Right lobe of liver (tissue), 6 donors: Measurements from ENCODE around the gene ENTPD8. TPM values are rescaled to one million over a fixed set of nuclear protein-coding genes. Genes with fewer than 3 reads are reported as not detected.

ENCODE experiments used
- ATAC-seq, 4 donors: fragments of 200-7000 bp; cut with Tn5 transposase; one replicate each; pipeline ENCODE4 v1.9.1; 2020; ENCODE audit warnings: mild to moderate bottlenecking in 4 of 4, moderate library complexity in 4 of 4
- DNase-seq, 3 donors: peaks; one replicate each; pipeline ENCODE4 v3.0.0-alpha.2; 2020
- H3K27ac ChIP-seq, 3 donors: fragments of 200-600 bp; one replicate each; pipeline ENCODE4 v1.8.0; 2022
- H3K27me3 ChIP-seq, 2 donors: fragments of 200-600 bp; one replicate each; pipeline ENCODE4 v1.8.0; 2022
- H3K36me3 ChIP-seq, 4 donors: fragments of 200-600 bp; sonication (generic) in 1 of 4; one replicate each; pipeline versions ENCODE4 v1.5.1 to v1.8.0; 2017 to 2022; ENCODE audit warnings: control low read depth in 1 of 4
- H3K4me1 ChIP-seq, 4 donors: fragments of 200-600 bp; sonication (generic) in 1 of 4; one replicate each; pipeline versions ENCODE4 v1.5.1 to v1.8.0; 2017 to 2022; ENCODE audit warnings: control low read depth in 1 of 4
- H3K4me3 ChIP-seq, 3 donors: fragments of 200-600 bp; one replicate each; pipeline ENCODE4 v1.8.0; 2022
- H3K9me3 ChIP-seq, 4 donors: fragments of 200-600 bp; sonication (generic) in 1 of 4; one replicate each; pipeline versions ENCODE4 v1.5.1 to v1.8.0; 2017 to 2022; ENCODE audit warnings: control low read depth in 1 of 4
- CTCF ChIP-seq, 4 donors: fragments of 200-600 bp in 3 of 4; fragments of 450-650 bp in 1 of 4; IDR thresholded peaks; one replicate each; pipeline versions ENCODE4 v1.5.1 to v1.8.0; 2016 to 2022; ENCODE audit warnings: antibody characterized with exemption in 4 of 4, mild to moderate bottlenecking in 2 of 4
- POLR2A ChIP-seq: fragments of 450-650 bp; IDR thresholded peaks from one replicate; pipeline ENCODE4 v1.6.1; 2017; ENCODE audit warnings: antibody characterized with exemption, mild to moderate bottlenecking
- WGBS: methylation state at CpG from one replicate; pipeline ENCODE4 v1.1.6; 2018; ENCODE audit warnings: low coverage, low lambda C conversion rate; ENCODE audit not compliant: insufficient coverage; ENCODE audit errors: missing lambda C conversion rate; 5-methylcytosine and 5-hydroxymethylcytosine counted together
- intact Hi-C, 2 donors: fragments of 100-400 bp; cut with DNase I; formaldehyde crosslinking; loops; one replicate each; pipeline versions ENCODE4 v1.11.2 to v1.14.1; 2022
- total RNA-seq, 6 experiments: library from RNA; depleted of rRNA in 2 of 6; stranded (reverse); fragments of >200 nt in 2 of 6; fragmentation: NEBNext Ultra II Directional in 3 of 6; extraction: Animal tissue kit (Norgen Biotek cat#: 25700) in 3 of 6; gene quantifications; one replicate each; pipeline versions ENCODE4 v1.1.0 to v1.2.4, GENCODE V29; 2016 to 2023
- donor health status: DM: no; HTN: yes; CAD: no.
- donor health status: DM: no; HTN: no; CAD: no.
- donor health status: DM: no; HTN: no; CAD: no.
- donor health status: DM: no; HTN: yes; CAD: no.
- donor health status: DM: no; HTN: yes; CAD: no.

ENTPD8 gene
- total RNA-seq, 6 experiments from 2014 or later, result 3.3 to 11.5 (median 7.5) TPM

DNA sequence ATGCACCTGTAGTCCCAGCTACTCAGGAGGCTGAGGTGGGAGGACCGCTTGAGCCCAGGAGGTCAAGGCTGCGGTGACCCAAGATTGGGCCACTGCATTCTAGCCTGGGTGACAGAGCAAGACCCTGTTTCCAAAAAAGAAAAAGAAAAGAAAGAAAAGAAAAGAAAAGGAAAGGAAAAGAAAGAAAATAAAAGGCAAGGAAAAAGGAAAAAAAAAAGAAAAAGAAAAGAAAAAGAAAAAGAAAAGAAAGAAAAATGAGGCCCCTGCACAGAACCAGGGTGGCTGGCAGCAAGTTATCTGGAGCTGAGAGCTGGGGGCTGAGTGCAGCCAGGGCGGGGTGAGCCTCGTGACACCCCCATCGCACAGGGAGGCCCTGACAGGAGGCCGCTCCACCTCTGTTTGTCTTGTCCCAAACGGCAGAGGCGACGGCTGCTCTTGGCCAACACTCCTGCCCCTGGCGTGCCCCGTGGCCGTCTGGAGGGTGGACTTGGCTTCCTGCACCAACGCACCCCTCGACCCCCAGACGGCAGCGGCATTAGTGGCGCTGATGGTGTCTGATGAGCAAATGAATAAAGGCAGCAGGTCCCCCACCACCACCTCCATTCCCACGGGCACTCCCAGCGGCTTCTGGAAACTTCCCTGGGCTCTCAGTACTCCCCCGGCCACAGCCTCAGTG lies 34.9 kb downstream of the ENTPD8 start:
- ATAC-seq, result peak in 2 of 4 donors; percentile 4 to 10
- DNase-seq, result no peak
- peak overlapping the region in 2 of 3 donors; percentile 31 to 48 for H3K4me3 ChIP-seq
- intact Hi-C loops, result loop anchor here (5.0 to 10.0 kb wide), 2 partner anchors 101 to 109 kb away; partner anchors contain the start of gene NRARP (in 1 of the 2)
- no peaks in the 10 kb centered on the region for H3K9me3 ChIP-seq
- no peaks in the 10 kb centered on the region for H3K36me3 ChIP-seq
- no peaks in the 10 kb centered on the region for H3K27me3 ChIP-seq
- H3K4me1 ChIP-seq, result peaks cover 0 to 12% (median 5%) of the 10 kb centered on the region in 4 donors
- 100% methylated on average over 1 of the region's 20 CpGs for WGBS
- TF ChIP-seq CTCF (IDR thresholded peaks at IDR 0.05), result no peak
- no peak for TF ChIP-seq POLR2A
- no peak overlapping the region for H3K27ac ChIP-seq

- intact Hi-C loops, result loop anchor here (5.0 to 10.0 kb wide), 2 partner anchors 101 to 108 kb away; partner anchors contain the start of gene NRARP (in 1 of the 2)
These were observed 35.5 kb downstream of the ENTPD8 start for GRCh38 chr9:137405677-137406081.

DNA sequence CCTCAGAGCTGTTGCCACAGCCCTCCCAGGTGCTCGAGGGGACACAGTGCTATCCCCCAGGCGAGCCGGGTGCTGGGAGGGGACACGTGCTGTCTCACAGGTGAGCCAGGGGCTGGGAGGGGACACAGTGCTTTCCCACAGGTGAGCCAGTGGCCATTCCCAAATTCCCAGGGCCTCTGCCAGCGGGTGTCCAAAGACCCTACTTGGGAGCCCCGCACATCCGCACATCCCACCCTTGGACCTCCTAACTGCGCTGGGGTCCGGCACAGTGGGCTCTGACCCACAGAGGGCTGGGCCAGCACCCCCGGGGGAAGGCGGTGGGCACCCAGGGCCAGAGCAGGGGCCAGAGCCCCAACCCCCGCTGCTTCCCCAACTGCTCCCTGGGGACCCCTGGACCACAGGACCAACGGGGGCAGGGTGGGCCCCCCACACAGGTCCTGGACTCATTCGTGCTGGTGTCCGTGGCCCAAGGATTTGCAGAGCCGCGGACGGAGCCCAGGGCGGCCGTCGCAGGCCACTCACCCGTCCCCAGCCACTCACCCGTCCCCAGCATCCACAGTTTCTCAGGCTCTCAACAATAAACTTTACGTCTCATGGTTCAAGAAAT lies 36.1 kb downstream of the ENTPD8 start:
- intact Hi-C loops, result loop anchor here (5.0 to 10.0 kb wide), 2 partner anchors 100 to 108 kb away; partner anchors contain the start of gene NRARP (in 1 of the 2)
- H3K4me1 ChIP-seq, result peaks cover 0 to 16% (median 6%) of the 10 kb centered on the region in 4 donors
- ATAC-seq (no peak), DNase-seq (no peak)
- no peaks in the 10 kb centered on the region for H3K36me3 ChIP-seq
- WGBS, result no CpG with 5 or more reads among the region's 24 CpGs
- no peak overlapping the region for H3K27ac ChIP-seq
- no peak for TF ChIP-seq CTCF (IDR thresholded peaks at IDR 0.05)
- TF ChIP-seq POLR2A, result no peak
- no peaks in the 10 kb centered on the region for H3K9me3 ChIP-seq
- no peaks in the 10 kb centered on the region for H3K27me3 ChIP-seq
- H3K4me3 ChIP-seq, result no peak overlapping the region

More at GRCh38 chr9:137405677-137406081, 35.5 kb downstream of the ENTPD8 start:
- WGBS, result 82% methylated on average over 11 of the region's 11 CpGs
- DNase-seq (no peak), ATAC-seq (no peak)
- H3K4me3 ChIP-seq, result no peak overlapping the region
- no peak overlapping the region for H3K27ac ChIP-seq
- no peaks in the 10 kb centered on the region for H3K36me3 ChIP-seq
- TF ChIP-seq CTCF (IDR thresholded peaks at IDR 0.05), result no peak
- TF ChIP-seq POLR2A, result no peak
- H3K4me1 ChIP-seq, result peaks cover 0 to 12% (median 5%) of the 10 kb centered on the region in 4 donors
- no peaks in the 10 kb centered on the region for H3K9me3 ChIP-seq
- no peaks in the 10 kb centered on the region for H3K27me3 ChIP-seq

DNA sequence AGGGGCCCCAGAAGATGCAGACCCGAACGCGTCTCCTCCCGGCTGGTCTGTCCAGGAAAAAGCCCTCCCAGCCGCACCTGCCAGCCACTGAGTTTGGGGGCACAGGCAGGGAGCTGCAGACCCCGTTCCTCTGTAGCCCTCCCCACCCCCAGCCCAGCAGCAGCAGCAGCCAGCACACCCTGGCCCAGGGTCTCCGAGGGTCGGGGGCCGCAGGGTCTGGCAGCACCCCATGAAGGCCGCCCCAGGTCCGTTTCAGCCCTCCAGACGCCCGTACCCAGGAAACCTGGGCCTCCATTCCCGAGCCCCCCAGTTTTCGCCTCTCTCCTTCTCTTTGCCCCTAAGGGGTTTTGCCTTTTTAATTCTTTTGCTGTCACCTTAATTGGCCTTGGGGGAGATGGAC lies 37.9 kb downstream of the ENTPD8 start:
- TF ChIP-seq POLR2A (no peak), CTCF (IDR thresholded peaks at IDR 0.05) (no peak)
- H3K27me3 ChIP-seq, result no peaks in the 10 kb centered on the region
- H3K4me3 ChIP-seq, result no peak overlapping the region
- H3K4me1 ChIP-seq, result peaks cover 0 to 22% (median 6%) of the 10 kb centered on the region in 4 donors
- ATAC-seq (no peak), DNase-seq (no peak)
- WGBS, result 100% methylated on average over 4 of the region's 15 CpGs
- H3K36me3 ChIP-seq, result no peaks in the 10 kb centered on the region
- no peak overlapping the region for H3K27ac ChIP-seq
- no peaks in the 10 kb centered on the region for H3K9me3 ChIP-seq
- intact Hi-C loops, result loop anchor here in 1 of 2 donors (10.0 kb wide), 1 partner anchor 98 kb away; the partner anchor contains the start of gene NRARP
